Middle frontal gyrus (tissue), 1 donor: ENCODE results near the gene CASZ1.

Experiments used
- DNase-seq: peaks from one replicate; pipeline ENCODE4 v3.0.0-alpha.2; 2015; ENCODE audit warnings: low spot score; ENCODE audit errors: extremely low spot score

CASZ1 gene

DNA sequence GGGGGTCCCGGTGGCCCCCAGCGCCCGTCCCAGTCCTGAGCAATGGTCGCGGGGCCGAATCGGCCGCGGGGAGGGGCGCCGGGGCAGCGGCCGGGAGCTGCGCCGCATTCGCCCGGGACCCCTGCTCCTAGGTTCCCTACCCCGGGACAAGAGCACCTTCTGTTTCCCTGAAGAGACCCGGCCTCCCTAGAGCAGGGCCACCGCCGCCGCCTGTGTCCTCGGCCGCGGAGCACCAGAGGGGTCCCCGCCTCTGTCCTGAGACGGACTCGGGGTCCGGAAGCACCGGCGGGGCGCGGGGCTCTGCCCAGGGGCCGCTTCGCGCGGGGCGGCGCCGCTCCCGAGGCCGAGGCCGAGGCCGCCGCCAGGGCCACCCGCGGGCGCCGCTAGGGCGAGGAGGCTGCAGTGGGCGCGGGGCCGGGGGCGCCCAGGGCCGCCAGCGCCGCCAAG, 157.9 kb downstream of the CASZ1 start:
- DNase-seq, result no peak

DNA sequence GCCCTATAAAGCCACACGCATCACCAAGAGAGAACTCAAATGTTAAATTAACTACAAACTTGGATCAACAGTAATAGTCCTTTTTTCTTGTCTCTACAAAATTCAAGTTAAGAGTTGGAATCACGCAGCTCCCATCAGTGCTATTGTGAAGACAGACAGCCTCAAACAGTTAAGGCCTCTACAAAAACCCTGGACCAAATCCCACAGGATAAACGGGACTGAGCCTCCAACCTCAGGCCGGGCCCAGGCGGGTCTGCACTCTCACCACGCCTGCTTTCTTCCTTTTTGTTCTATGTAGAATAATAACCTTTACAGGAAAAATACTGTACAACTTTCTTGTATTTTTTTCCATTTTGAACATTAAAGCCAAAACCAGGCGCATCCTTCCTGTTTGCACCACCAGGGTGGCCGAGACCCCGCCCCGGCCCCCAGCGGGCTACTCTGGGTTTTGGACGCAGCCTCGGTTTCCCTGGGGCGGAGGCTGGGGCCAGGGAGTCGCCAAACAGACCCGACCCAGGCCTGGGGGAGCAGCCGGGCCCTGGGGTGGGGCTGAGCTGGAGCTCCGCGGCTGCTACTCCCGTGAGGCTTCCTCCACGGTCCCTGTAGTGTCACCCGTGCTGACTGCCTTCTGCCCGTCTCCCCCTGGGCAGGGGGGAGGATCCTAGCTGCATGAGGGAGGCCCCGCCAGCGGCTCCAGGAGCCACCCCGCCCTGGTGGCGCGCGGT, 158.4 kb downstream of the CASZ1 start:
- no peak for DNase-seq

DNA sequence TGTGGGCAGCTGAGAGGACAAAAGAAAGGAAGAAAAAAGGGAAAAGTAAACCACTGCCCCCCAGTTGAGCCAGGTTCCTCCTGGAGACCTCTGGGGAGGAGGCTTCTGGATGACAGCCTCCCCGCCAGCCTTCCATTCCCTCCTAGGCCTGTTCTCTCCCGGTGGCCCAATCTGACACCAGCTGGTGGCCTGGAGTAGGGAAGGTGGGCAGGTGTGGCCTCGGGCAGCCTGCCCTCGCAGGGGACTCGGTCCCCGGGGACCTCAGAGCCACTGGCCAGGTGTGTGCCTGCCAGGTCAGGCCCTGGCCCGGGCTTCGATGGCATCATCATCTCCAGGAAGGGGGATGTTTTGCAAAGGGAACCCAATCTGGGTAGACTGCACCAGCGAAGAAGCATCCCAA, 159.0 kb downstream of the CASZ1 start:
- no peak for DNase-seq

DNA sequence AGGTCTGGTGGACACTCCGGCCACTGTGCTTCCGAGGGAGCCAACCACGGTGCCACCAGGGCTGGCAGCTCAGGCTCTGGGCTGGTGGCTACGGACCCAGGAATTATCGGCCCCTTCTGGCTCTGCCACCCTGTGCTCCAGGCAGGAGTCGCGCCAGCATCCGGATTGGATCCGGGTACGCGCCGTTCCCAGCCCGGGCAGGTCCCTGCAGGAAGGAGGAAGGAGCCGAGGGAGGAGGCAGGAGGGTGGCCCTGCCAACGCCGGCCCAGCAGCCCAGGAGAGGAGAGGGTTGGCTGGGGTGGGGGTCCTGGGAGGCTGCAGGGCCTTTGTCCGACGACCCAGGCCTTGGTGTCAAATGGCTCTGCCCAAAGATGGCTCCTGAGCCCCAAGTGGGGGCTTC, 160.5 kb downstream of the CASZ1 start:
- no peak for DNase-seq

DNA sequence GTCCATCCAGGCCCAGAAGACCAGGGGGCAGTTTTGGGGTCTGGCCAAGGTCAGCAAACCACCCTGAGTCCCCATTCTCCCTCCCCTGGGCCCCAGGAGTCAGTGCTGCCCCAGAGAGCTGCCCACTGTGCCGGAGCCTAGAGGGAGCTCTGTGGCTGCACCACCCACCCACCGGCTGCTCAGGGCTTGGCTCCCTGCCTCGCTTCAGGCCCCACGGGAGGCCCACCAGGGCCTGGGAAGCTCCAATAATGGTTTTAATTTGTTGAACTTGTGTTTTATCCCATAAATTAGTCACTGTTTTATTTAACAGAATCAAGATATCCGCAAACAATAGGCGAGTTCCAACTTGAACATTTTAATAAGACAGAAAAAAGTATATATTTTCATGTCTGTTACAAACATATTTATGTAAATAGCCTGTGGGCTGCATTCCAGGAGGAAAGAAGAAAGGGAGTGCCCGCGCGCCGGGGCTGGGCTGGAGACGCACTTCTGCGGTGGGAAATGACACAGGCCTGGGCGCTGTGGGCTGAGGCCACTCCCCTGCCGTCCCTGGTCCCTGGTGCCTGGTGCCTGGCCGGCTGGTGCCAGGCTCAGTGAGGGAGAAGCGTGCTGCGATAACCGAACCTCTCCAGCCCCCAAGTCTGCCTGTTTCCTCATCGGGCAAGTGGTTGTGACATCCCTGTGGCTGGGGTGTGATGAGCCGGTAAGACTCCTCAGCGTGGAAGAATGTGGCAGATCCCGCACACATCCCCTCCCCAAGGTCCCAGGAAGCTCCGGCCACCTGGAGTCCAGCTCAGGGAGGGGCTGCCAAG, 161.2 kb downstream of the CASZ1 start:
- DNase-seq, result no peak

DNA sequence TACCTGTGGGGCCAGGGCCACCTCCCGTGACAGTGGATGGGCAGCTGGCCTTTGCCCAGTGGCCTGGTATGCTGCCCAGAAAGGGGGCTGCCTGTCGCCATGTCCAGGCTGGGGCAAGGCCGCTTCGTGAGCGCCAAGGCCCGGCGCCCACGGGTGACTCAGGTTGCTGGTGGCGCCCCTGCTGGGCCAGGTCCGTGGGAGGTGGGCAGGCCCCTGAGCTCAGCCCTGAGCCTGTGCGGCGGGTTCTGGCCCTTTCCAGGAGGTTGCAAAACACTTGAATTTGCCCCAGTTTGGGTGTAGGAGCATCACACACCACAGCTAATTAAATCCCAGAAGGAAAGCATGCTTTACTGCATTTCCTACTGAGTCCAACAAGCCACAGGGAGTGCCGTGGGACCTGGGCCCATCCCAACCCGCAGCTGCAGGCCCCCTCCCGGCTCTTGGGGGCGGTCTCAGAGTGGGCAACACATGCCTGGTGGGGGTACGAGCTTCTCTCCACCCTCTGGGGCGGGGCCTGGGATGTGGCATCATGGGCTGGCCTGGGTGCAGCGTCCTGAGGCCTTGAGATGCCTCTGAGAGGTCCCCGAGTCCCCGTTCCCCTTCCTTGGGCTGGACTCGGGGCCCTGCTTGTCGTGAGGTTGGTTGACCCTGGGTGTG, 161.9 kb downstream of the CASZ1 start:
- no peak for DNase-seq

DNA sequence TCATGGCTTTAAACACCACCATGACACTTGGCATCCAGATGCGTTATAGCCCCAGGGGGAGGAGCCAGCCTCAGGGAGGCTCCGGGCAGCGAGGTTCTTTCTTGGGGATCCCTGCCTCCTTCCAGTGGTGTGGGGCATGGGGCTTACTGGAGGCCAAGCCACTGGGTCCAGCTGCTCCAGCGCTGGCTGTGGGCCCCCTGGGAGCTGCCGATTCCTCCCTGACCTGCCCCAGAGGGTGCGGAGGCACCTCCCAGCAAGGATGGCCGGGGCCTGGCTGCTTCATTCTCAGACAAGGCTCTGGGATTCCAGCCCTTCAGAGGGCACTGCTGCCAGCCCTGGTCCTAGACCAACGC, 162.4 kb downstream of the CASZ1 start:
- DNase-seq, result no peak

DNA sequence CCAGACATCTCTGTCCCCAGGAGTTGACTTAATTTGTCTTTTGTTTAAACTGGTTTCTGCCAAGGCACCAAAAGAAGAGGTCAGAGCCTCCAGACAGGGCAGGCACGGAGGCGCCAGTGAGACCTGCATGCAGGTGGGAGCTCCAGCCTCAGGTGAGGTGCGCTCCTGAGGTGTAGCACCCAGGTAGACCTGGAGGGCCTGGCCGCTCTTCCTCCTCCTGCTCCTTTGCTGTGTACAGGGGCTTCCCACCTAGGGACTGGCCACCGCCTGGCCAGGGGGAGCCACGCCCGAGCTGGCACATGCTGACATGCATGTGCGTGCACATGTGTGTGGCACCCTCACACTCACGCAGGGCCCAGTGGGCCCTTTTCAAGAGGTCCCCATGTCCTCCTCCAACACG, 163.0 kb downstream of the CASZ1 start:
- no peak for DNase-seq

DNA sequence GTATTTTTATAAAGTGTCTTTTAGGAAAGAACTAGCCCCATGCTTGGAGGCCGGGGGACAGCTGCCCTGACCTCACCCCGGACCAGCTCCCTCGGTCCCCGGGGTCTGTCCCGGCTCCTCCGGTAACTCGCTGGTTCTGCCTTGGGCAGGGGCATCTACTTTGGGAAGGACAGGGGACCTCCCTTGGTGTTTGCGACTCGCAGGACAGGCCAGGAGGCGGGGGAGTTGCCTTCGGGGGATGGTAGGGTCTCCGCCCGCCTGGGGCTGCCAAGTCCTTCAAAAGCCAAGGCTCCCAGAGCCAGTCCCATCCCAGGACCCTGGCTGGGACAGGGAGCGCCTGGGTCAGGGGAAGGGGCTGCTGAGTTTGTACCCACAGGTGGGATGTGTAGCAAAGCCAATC, 163.8 kb downstream of the CASZ1 start:
- DNase-seq, result no peak

DNA sequence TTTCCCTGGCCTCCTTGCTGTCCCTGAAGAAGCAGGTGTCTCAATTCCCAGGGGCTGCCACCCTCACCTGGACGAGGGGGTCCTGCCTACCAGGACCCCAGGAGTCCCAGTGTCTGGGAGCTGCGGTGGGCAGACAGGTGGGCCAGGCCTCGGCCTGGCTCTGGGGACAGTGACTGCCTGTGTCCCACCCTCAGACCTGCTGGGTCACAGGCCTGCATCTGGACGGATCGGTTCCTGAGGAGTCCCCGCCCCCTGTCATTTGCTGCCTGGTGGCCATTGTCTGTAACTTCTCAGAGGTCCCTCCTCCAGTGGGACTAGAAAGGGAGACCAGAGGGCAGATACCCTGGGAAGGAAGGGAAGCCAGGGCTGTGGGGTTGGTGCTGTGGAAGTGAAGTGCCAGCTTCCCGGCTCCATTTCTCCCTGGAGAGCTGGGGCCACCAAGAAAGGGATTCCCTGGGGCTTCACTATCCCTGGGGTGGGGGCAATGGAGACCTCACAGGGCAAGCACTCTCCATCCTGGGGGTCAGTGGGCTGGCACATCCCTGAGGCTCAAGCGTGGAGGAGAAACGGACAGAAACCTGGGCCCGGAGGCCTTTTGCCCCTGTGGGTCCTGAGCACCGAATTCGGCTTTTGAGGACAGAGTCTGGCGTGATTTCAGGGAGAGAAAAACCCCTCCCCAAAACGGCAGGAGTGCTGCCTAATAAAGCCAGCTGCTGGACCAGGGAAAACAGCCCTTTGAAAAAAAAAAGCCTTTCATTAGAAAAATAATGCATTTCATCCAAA, 164.4 kb downstream of the CASZ1 start:
- no peak for DNase-seq

DNA sequence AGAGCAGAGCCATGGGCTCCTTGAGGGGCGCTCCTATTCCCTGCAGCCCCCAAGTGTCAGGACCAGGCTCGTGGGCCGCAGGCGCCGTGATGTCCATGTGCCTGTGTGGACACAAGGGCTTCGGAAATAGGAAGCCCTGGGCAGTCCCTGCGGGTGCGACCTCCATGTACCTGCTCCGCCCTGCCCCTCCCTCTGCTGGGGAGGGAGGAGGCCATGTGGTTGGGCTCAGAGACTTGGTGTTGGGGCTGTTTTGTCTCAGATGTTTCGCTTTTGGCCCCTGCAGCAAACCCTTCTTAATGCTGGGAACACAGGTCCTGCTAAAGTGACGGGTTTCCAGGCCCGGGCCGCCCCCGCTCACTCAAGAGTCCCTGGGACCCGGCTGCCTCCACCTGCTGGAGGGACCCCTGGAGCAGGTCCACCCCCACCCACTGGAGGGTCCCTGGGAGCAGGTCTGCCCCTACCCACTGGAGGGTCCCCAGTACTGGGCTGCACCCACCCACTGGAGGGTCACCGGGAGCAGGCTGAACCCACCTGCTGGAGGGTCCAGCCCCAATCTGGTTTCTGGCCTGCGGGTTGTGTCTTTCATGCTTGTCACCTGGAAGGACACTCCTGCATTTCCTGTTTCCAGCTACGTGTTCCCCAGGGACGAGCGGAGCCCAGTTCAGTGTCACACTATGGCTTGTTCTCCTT, 165.2 kb downstream of the CASZ1 start:
- no peak for DNase-seq

DNA sequence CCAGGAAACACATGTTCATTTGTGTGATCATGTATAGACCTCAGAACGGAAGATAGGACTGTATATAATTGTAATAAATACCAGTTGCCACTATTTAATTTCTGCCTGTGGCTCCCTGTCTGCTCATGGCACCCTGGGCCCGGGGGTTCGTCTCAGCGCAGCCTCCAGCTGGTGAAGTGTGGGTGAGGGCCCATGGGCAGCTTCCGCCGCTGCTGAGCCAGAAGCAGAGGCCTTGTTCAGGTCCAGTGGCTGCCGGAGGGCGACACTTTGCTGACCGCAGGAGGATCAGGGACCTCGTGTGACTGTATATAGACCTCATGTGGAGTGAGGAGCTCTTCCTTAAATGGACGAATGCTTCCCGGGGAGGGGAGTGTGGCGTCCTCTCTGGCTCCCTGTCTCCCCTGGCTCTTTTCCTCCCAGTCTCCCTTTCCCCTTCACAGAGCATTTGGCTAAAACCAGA, 165.8 kb downstream of the CASZ1 start:
- DNase-seq, result no peak

DNA sequence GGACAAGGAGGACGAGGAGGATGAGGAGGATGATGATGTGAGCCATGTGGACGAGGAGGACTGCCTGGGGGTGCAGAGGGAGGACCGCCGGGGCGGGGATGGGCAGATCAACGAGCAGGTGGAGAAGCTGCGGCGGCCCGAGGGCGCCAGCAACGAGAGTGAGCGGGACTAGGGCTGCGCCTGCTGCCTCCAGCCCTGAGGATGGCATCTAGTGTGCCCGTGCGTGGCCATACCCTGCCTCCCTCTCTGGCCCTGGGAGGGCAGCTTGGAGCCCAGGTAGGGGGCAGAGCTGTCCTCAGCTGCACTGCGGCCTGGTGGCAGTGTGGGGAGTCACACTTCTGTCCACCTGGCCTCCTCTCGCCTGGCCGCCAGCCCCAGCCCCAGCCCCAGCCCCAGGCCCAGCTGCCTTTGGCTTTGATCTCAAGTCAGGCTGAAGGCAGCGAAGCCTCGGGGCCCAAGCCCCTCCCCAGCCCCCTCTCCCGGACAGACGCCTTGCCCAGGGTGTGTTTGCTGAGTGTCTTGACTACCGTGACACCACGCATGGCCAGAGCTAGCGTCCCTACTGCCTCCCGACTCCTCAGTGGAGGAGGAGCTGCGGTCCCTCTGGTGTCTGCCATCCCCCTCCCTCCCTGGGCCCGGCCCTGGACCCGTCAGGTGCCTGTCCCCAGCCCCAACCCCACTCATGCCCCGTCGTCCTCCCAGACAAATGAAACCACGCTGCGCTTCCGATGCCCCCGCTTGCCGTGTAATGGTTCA, 166.5 kb downstream of the CASZ1 start:
- no peak for DNase-seq

DNA sequence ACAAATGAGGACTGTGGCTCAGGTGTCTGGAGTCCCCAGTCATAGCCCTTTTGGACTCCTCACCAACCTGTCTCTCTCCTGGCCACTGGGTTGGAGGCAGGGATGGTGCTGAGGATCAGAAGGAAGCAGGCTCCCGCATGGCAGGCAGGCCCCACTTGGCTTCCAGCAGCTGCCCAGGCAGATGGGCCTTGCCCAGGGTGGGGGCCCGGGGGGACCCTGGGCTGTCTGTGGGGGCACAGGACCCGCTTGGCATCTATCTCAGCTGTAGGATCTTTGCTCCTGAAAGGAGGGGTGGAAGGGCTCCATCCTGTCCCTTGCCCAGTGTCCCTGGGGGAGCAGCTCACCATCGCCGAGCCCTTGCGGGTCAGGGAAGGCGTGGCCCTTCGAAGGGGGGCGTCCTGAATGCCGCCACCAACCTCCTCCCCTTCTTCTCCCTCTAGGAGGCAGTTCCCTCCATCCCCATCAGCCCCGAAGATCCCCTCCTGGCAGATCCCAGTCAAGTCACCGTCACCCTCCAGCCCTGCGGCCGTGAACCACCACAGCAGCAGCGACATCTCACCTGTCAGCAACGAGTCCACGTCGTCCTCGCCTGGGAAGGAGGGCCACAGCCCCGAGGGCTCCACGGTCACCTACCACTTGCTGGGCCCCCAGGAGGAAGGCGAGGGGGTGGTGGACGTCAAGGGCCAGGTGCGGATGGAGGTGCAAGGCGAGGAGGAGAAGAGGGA, 167.2 kb downstream of the CASZ1 start:
- DNase-seq, result no peak

DNA sequence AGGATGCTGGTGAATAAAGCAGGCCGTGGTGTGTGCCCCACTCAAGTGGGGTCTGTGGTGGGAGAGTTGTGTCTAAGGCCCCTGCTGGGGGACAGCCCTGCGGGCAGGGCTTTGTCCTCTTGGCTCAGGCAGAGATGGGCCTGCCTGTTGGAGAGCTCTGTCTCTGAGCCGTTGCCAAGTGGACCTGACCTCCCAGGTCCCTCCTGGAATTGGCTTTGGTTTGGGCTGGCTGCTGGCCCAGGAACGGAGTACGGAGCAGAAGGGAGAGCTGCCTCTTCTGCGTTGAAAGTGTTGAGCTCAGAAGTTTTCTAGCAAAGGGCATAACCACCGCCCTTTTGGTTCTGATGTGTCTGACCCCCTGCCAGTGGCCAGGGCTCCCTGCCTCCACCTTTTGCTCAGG, 167.8 kb downstream of the CASZ1 start:
- DNase-seq, result no peak

DNA sequence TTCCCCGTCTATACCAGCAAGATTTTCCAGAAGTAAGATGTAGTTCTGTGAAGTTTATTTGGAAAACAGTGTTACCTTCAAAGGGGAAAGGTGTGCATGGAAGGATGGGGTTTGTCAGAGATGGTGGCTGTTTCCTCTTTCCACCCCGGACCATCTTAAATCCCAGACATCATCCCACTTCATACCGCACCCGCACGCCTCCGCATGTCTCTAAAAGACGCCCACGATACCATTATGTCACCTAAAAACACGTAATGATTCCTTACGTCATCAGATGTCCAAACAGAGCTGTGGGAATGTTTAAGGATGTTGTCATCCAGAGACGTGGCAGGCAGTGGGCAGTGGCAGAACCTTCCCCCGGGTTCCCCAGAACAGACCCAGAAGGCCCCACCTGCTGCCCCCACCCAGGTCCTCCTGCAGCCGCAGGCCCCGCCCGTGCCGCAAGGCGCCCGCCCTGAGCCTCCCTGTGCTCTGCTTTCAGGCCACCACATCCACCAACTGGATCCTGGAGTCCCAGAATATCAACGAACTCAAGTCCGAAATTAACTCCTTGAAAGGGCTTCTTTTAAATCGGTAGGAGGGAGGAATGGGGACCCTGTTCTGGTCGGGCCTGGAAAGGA, 169.5 kb downstream of the CASZ1 start:
- no peak for DNase-seq

DNA sequence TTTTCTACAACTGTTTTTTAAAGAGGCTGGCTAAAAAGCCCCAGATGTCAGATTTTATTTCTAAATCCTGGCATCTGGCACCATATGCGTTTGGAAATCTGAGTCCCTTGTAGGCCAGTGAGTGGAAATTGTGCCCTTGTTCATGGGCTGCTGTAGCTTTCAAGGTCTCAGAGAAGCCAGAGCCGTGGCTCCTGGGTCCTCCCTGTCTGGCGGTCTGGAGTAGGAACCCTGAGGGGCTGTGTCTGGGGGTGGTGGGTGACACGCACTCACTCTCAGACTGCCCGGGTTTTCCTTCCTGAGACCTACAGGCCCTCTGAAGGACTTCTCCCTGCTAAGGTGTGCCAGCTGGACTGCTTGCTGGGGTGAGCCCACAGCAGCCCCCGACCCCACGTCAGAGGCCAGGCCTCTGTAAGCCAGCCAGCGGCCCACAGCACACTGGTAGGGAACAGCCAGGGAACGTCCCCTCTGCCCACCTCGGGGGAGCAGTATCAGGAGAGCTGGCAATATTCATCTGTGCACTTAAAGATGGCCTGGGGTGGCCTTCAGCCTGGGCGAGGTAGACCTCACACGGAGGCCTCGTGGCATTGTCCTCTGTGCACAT, 170.2 kb downstream of the CASZ1 start:
- DNase-seq, result no peak

DNA sequence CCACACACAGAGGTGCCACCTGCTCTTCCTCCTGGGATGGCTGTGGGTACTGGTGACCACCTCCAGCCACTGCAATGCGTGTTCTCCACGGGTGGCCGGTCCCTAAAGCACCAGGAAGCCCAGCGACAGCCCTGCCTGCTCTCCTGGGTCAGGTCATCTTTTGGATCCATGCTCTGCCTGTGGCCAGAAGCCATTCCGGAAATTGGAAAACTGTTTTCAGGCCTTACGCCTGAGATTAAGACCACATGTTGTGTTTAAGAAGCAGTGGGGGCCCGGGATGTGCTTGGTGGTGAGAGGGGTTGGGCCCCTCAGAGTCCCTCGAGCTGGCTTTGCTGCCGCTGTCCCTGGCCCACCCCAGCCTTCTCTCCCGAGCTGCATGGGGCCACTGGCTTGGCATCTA, 170.9 kb downstream of the CASZ1 start:
- DNase-seq, result no peak

DNA sequence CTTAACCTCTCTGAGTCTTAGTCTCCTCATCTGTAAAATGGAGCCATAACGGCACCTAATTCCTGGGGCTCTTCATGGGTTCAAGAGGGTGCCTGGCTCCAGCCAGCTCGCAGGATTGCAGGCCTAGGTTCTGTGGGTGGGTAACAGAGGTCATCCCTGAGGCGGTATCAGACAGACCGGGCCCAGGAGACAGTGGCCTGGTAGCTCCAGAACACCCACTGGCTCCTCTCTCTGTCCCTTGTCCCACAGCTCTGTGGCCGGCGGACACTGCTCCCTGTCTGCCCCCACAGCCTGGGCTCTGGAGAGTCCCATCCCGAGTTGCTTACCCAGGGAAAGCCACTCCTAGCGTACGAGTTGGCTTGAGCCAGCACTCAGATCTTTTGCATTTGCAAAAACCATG, 171.4 kb downstream of the CASZ1 start:
- no peak for DNase-seq
